ENCODE results near the gene GRM1. TPM values are rescaled to one million over a fixed set of nuclear protein-coding genes. Genes with fewer than 3 reads are reported as not detected.

GRM1 gene
- total and polyA plus RNA-seq, 2 of the 4 experiments (the other 2 are of a cell fraction) = not detected

- BruUV-seq (replicated peaks) = no TSS peak
- no peaks in the 10 kb centered on the region for H3K27me3 ChIP-seq (ENCODE audit: control insufficient read depth, insufficient read depth, low read length)
- H3K27ac ChIP-seq (ENCODE audit: insufficient read depth, low read length) = no peak overlapping the region
- H3K9me1 ChIP-seq (ENCODE audit: insufficient read depth, low read length) = no peaks in the 10 kb centered on the region
- no peaks in the 10 kb centered on the region for H3K9me3 ChIP-seq (ENCODE audit: control insufficient read depth, insufficient read depth, low read length)
- no peak overlapping the region for H2BK120ac ChIP-seq (ENCODE audit: low read depth, low read length)
- H4K5ac ChIP-seq (ENCODE audit: low read depth, low read length) = no peak overlapping the region
- no peak overlapping the region for H4K8ac ChIP-seq (ENCODE audit: low read depth in 2 of 2, low read length in 2 of 2)
- no peak overlapping the region for H2AFZ ChIP-seq (replicated peaks; ENCODE audit: low read length, poor library complexity)
- H2BK20ac ChIP-seq (ENCODE audit: low read depth, low read length) = no peak overlapping the region
- CTCF ChIA-PET = no interaction called here
- no peak overlapping the region for H2AK9ac ChIP-seq (replicated peaks; ENCODE audit: low read depth, low read length, poor library complexity)
- H3K4ac ChIP-seq (ENCODE audit: low read depth, low read length) = no peak overlapping the region
- H3K23ac ChIP-seq (ENCODE audit: low read depth, low read length) = no peak overlapping the region
- H3K4me2 ChIP-seq (ENCODE audit: low read depth, low read length) = no peak overlapping the region
- no peak overlapping the region for H4K91ac ChIP-seq (ENCODE audit: insufficient read depth, low read depth, low read length)
- H3K9ac ChIP-seq (ENCODE audit: low read depth, low read length) = no peak overlapping the region
- no peak overlapping the region for H2BK5ac ChIP-seq (ENCODE audit: low read depth, low read length, poor library complexity, severe bottlenecking)
- no peaks in the 10 kb centered on the region for H3K36me3 ChIP-seq (ENCODE audit: control insufficient read depth, insufficient read depth, low read length)
- WGBS, 2 experiments (ENCODE audit: extremely low coverage in 2 of 2, insufficient read length in 1 of 2) = no CpG with 5 or more reads among the region's 2 CpGs
- POLR2A ChIA-PET (ENCODE audit: unreplicated experiment) = no interaction called here
- H3K4me3 ChIP-seq (ENCODE audit: insufficient read depth, low read depth, low read length) = no peak overlapping the region
- H3K14ac ChIP-seq (replicated peaks; ENCODE audit: low read depth, low read length) = no peak overlapping the region
- H3K56ac ChIP-seq (ENCODE audit: extremely low read depth, insufficient read depth, low read length) = no peak overlapping the region
- in situ Hi-C loops (cut with MboI; ENCODE audit: low sequenced_read_pairs) = no loop called here
- DNase-seq (no peak), ATAC-seq (ENCODE audit: low read depth) (no peak)
- H2AK5ac ChIP-seq (ENCODE audit: low read depth, low read length) = no peak overlapping the region
- H4K20me1 ChIP-seq (ENCODE audit: insufficient read depth, low read length) = no peaks in the 10 kb centered on the region
- TF ChIP-seq MAFK (IDR thresholded peaks at IDR 0.05; ENCODE audit: low read depth, low read length) = no peak
- TF ChIP-seq RCOR1 (IDR thresholded peaks at IDR 0.05; ENCODE audit: insufficient replicate concordance, low read length) = no peak
- dilution Hi-C loops (cut with HindIII; ENCODE audit: low sequenced_read_pairs, unreplicated experiment) = no loop called here
- intact Hi-C loops (cut with micrococcal nuclease) = no loop called here
- no peak overlapping the region for H3K18ac ChIP-seq (ENCODE audit: low read depth, low read length)
- H3K79me1 ChIP-seq (ENCODE audit: low read depth in 1 of 2, low read length in 2 of 2) = no peaks in the 10 kb centered on the region
- H2BK15ac ChIP-seq (ENCODE audit: low read depth, low read length) = no peak overlapping the region
- H3K4me1 ChIP-seq (ENCODE audit: control insufficient read depth, insufficient read depth, low read length) = no peaks in the 10 kb centered on the region
Measured at GRCh38 chr6:146290589-146290901, 261.7 kb downstream of the GRM1 start.

Measured in IMR-90 (cell line).